Measurements from ENCODE around the gene LSM12. TPM values are rescaled to one million over a fixed set of nuclear protein-coding genes. Genes with fewer than 3 reads are reported as not detected.

Gene LSM12
- total RNA-seq, 1 experiment from 2014 or later, result 128 TPM

- Mint-ChIP-seq H3K4me1 (peaks cover 21 to 25% of the 10 kb centered on the region in 2 experiments; a peak in 3 of 4 replicates), H3K4me3 (no peak overlapping the region), H3K9me3 (no peaks in the 10 kb centered on the region), H3K36me3 (ENCODE audit: insufficient read depth in 1 of 3, low read depth in 3 of 3) (peaks cover 46 to 64% (median 61%) of the 10 kb centered on the region in 3 experiments), H3K27me3 (ENCODE audit: low read depth) (no peaks in the 10 kb centered on the region), H3K27ac (0 out of 7 replicates have a peak overlapping the region, but pooled peaks of 1 of the 3 experiments have one; percentile 10)
- Histone ChIP-seq H3K14ac (ENCODE audit: insufficient read depth, low read length) (no peak overlapping the region), H3K27ac (ENCODE audit: insufficient read length, low read depth, low read length) (no peak overlapping the region), H2BK12ac (ENCODE audit: insufficient read length, low read depth, low read length) (no peak overlapping the region), H4K20me1 (ENCODE audit: control insufficient read depth, insufficient read depth, insufficient read length) (no peaks in the 10 kb centered on the region), H3K27me3 (ENCODE audit: insufficient read depth, low read length) (no peaks in the 10 kb centered on the region), H2AK5ac (ENCODE audit: insufficient read length, low read length) (no peak overlapping the region), H2BK20ac (ENCODE audit: low read depth, low read length, poor library complexity, severe bottlenecking) (no peak overlapping the region), H3K79me2 (ENCODE audit: insufficient read depth, low read length) (peaks cover 43% of the 10 kb centered on the region), H3K56ac (ENCODE audit: insufficient read length, low read depth, low read length) (no peak overlapping the region), H2BK5ac (ENCODE audit: insufficient read length, low read length) (no peak overlapping the region), H2BK15ac (ENCODE audit: low read depth, low read length) (no peak overlapping the region), H2AFZ (ENCODE audit: low read length) (no peak overlapping the region), H4K8ac (replicated peaks; ENCODE audit: insufficient read length, low read depth, low read length) (no peak overlapping the region), H3K18ac (ENCODE audit: insufficient read length, low read depth, low read length) (no peak overlapping the region), H3K4me2 (ENCODE audit: insufficient read depth, insufficient read length, low read length) (no peak overlapping the region), H3K23me2 (ENCODE audit: insufficient read length, low read depth, low read length, poor library complexity, severe bottlenecking) (peaks cover 3% of the 10 kb centered on the region), H3K23ac (ENCODE audit: insufficient read length, low read depth, low read length) (no peak overlapping the region), H3K79me1 (ENCODE audit: insufficient read depth, low read depth, low read length, poor library complexity, severe bottlenecking) (peaks cover 6% of the 10 kb centered on the region), H3K4ac (ENCODE audit: low read depth, low read length) (no peak overlapping the region), H3T11ph (ENCODE audit: low read length) (no peak overlapping the region), H3K4me1 (ENCODE audit: insufficient read depth, low read length) (0 out of 2 replicates have a peak, but pooled peaks cover 2% of the 10 kb centered on the region), H3K9ac (ENCODE audit: extremely low read depth, insufficient read length, low read length) (no peak overlapping the region), H4K5ac (ENCODE audit: insufficient read length, low read depth, low read length) (no peak overlapping the region), H3K9me3 (ENCODE audit: control insufficient read depth, low read depth, low read length) (no peaks in the 10 kb centered on the region), H2BK120ac (ENCODE audit: low read depth, low read length, poor library complexity, severe bottlenecking) (no peak overlapping the region), H4K91ac (ENCODE audit: insufficient read length, low read depth, low read length) (no peak overlapping the region)
- TF ChIP-seq, protein P1, sequence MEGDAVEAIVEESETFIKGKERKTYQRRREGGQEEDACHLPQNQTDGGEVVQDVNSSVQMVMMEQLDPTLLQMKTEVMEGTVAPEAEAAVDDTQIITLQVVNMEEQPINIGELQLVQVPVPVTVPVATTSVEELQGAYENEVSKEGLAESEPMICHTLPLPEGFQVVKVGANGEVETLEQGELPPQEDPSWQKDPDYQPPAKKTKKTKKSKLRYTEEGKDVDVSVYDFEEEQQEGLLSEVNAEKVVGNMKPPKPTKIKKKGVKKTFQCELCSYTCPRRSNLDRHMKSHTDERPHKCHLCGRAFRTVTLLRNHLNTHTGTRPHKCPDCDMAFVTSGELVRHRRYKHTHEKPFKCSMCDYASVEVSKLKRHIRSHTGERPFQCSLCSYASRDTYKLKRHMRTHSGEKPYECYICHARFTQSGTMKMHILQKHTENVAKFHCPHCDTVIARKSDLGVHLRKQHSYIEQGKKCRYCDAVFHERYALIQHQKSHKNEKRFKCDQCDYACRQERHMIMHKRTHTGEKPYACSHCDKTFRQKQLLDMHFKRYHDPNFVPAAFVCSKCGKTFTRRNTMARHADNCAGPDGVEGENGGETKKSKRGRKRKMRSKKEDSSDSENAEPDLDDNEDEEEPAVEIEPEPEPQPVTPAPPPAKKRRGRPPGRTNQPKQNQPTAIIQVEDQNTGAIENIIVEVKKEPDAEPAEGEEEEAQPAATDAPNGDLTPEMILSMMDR (conservative IDR thresholded peaks at IDR 0.05), result no peak
- WGBS (ENCODE audit: extremely low coverage, insufficient read length, low lambda C conversion rate), result no CpG with 5 or more reads among the region's 15 CpGs
- no peak for DNase-seq
Measured at GRCh38 chr17:44062871-44063270, 3.6 kb downstream of the LSM12 start.

Data from H9 (cell line).